Heart left ventricle (tissue), 16 donors: ENCODE results near the gene PTGIS. TPM values are rescaled to one million over a fixed set of nuclear protein-coding genes. Genes with fewer than 3 reads are reported as not detected.

Experiments
- ATAC-seq, 4 donors: fragments of 200-7000 bp; cut with Tn5 transposase; one replicate each; pipeline ENCODE4 v1.9.1; 2020 to 2022; ENCODE audit warnings: moderate library complexity in 4 of 4, mild to moderate bottlenecking in 3 of 4, moderate number of reproducible peaks in 1 of 4
- DNase-seq, 5 donors: peaks; one replicate each; pipeline ENCODE4 v3.0.0-alpha.2; 2020
- H3K27ac ChIP-seq, 12 donors: fragments of 200-600 bp; sonication (generic) in 4 of 12; one replicate each; pipeline versions ENCODE4 v1.5.0 to v1.8.0; 2016 to 2022; ENCODE audit warnings: mild to moderate bottlenecking in 2 of 12
- H3K27me3 ChIP-seq, 9 donors: fragments of 200-600 bp; sonication (generic) in 2 of 9; one replicate each; pipeline versions ENCODE4 v1.5.1 to v1.8.0; 2016 to 2022; ENCODE audit warnings: mild to moderate bottlenecking in 3 of 9
- H3K36me3 ChIP-seq, 9 donors: fragments of 200-600 bp; sonication (generic) in 2 of 9; one replicate each; pipeline versions ENCODE4 v1.5.0 to v1.8.0; 2018 to 2022; ENCODE audit warnings: mild to moderate bottlenecking in 2 of 9
- H3K4me1 ChIP-seq, 12 donors: fragments of 200-600 bp; sonication (generic) in 4 of 12; one replicate each; pipeline versions ENCODE4 v1.5.0 to v1.8.0; 2016 to 2022; ENCODE audit warnings: mild to moderate bottlenecking in 3 of 12
- H3K4me3 ChIP-seq, 12 donors: fragments of 200-600 bp; sonication (generic) in 4 of 12; one replicate each; pipeline versions ENCODE4 v1.5.0 to v1.8.0; 2017 to 2022; ENCODE audit warnings: mild to moderate bottlenecking in 9 of 12, moderate library complexity in 4 of 12
- H3K9me3 ChIP-seq, 12 donors: fragments of 200-600 bp; sonication (generic) in 4 of 12; one replicate each; pipeline versions ENCODE4 v1.5.0 to v1.8.0; 2016 to 2022; ENCODE audit warnings: mild to moderate bottlenecking in 1 of 12
- POLR2A ChIP-seq, 2 donors: fragments of 450-650 bp; IDR thresholded peaks; one replicate each; pipeline ENCODE4 v1.6.1; 2017; ENCODE audit warnings: antibody characterized with exemption in 2 of 2, mild to moderate bottlenecking in 2 of 2, moderate library complexity in 2 of 2
- WGBS, 4 donors: extraction: QIAGEN DNeasy Blood & Tissue Kit in 2 of 4; methylation state at CpG; one replicate each; pipeline versions ENCODE4 v1.1.5 to v1.1.7; 2013 to 2018; 5-methylcytosine and 5-hydroxymethylcytosine counted together
- intact Hi-C, 10 donors: fragments of 100-400 bp; cut with DNase I; formaldehyde crosslinking; loops; one replicate each; pipeline versions ENCODE4 v1.11.1 to v1.14.2; 2022
- polyA plus RNA-seq, 2 donors: library from polyadenylated mRNA; stranded (reverse); fragments of 200-250 nt; gene quantifications; one replicate each; pipeline ENCODE4 v1.2.3, GENCODE V29; 2013
- total RNA-seq, 9 donors: library from RNA; depleted of rRNA in 2 of 9; stranded (reverse); fragments of >200 nt in 2 of 9; fragmentation: NEBNext Ultra II Directional in 3 of 9; extraction: Animal tissue kit (Norgen Biotek cat#: 25700) in 3 of 9; gene quantifications; one replicate each; pipeline versions ENCODE4 v1.1.0 to v1.2.4, GENCODE V29; 2016 to 2023
- TF ChIP-seq, protein P1 (sequence below), 12 donors: fragments of 200-600 bp; sonication (generic) in 4 of 12; IDR thresholded peaks; one replicate each; pipeline versions ENCODE4 v1.5.0 to v1.8.0; 2018 to 2022; ENCODE audit warnings: antibody characterized with exemption in 12 of 12, mild to moderate bottlenecking in 5 of 12
- donor health status: ischemic (EF 13 %, LVEDD 7.1; RV severe dilation, severe dysfunction).
- donor health status: healthy with polysubstance abuse.
- donor health status: DM: no; HTN: yes; CAD: no.
- donor health status: DM: no; HTN: no; CAD: no.
- donor health status: ischemic (EF 25% LVEDD 6.9; RV normal size, moderate dysfunction).
- donor health status: ischemic (EF 25% LVEDD 5.7; RV mildly dilated, moderate dysfunction).
- donor health status: healthy.
- donor health status: DM: yes; HTN: yes; CAD: no.
- donor health status: ischemic (EF 35%, LVEDD 5.7; RV mildly dilated, moderate dysfunction).
- donor health status: nonischemic (EF 11% LVEDD 7.7; RV severe dilation, severe dysfunction).
- donor health status: DM: yes; HTN: yes; CAD: no.
- donor health status: PGD.
- donor health status: ischemic (EF 29% LVEDD 5.4; RV normal size, mild dysfunction).
- donor health status: nonischemic (EF 23%, LVEDD 6.1; RV moderate dilation, normal function).

Gene PTGIS
- total and polyA plus RNA-seq, 11 donors, result 5.3 to 95.2 (median 20.1) TPM

DNA sequence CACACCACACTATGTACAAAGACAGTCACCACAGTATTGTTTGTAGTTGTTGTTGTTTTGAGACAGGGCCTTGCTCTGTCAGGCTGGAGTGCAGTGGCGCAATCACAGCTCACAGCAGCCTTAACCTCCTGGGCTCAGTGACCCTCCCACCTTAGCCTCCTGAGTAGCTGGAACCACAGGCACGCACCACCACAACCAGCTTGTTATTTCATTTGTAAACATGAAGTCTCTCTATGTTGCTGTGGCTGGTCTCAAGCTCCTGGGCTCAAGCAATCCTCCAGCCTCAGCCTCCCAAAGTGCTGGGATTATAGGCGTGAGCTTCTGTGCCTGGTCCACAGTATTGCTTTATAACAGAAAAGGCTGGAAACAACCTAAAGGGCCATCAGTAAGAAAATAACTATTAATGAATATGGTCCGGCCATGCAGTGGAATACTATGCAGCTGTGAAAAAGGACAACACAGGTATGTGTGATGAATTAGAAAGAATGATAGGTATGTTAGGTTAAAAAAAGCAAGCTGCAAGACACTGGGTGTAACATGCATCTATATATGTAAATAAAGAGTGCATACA, 30.0 kb upstream of the PTGIS start:
- intact Hi-C loops, result loop anchor here in 2 of 10 donors (2.0 to 5.0 kb wide), 2 partner anchors 36 to 47 kb away; no protein-coding TSS in a partner anchor
- DNase-seq, result no peak
- 88 to 99% (median 98%) methylated on average over 4 of the region's 4 CpGs for WGBS, 4 donors

GRCh38 chr20:49595811-49596561, 28.0 kb upstream of the PTGIS start:
- H3K4me3 ChIP-seq, result no peak overlapping the region
- no peaks in the 10 kb centered on the region for H3K27me3 ChIP-seq
- intact Hi-C loops, result loop anchor here in 2 of 10 donors (2.0 to 5.0 kb wide), 2 partner anchors 34 to 45 kb away; no protein-coding TSS in a partner anchor
- peaks cover 0 to 51% (median 27%) of the 10 kb centered on the region in 12 donors for H3K4me1 ChIP-seq
- WGBS, 4 donors, result 66 to 75% (median 73%) methylated on average over 7 to 15 of the region's 15 CpGs
- ATAC-seq (peak in 2 of 4 donors; percentile 23 to 25), DNase-seq (peak in 2 of 5 donors; percentile 41 to 56)
- H3K36me3 ChIP-seq, result no peaks in the 10 kb centered on the region
- TF ChIP-seq, protein P1, sequence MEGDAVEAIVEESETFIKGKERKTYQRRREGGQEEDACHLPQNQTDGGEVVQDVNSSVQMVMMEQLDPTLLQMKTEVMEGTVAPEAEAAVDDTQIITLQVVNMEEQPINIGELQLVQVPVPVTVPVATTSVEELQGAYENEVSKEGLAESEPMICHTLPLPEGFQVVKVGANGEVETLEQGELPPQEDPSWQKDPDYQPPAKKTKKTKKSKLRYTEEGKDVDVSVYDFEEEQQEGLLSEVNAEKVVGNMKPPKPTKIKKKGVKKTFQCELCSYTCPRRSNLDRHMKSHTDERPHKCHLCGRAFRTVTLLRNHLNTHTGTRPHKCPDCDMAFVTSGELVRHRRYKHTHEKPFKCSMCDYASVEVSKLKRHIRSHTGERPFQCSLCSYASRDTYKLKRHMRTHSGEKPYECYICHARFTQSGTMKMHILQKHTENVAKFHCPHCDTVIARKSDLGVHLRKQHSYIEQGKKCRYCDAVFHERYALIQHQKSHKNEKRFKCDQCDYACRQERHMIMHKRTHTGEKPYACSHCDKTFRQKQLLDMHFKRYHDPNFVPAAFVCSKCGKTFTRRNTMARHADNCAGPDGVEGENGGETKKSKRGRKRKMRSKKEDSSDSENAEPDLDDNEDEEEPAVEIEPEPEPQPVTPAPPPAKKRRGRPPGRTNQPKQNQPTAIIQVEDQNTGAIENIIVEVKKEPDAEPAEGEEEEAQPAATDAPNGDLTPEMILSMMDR (IDR thresholded peaks at IDR 0.05), result no peak
- no peak for TF ChIP-seq POLR2A (IDR thresholded peaks at IDR 0.05)
- H3K9me3 ChIP-seq, result peaks cover 0 to 4% (median 0%) of the 10 kb centered on the region in 12 donors
- peak overlapping the region in 8 of 12 donors; percentile 23 to 87 (median 77) for H3K27ac ChIP-seq

More for the DNA sequence above, 30.0 kb upstream of the PTGIS start:
- ATAC-seq, result no peak
- no peaks in the 10 kb centered on the region for H3K36me3 ChIP-seq
- no peak overlapping the region for H3K27ac ChIP-seq
- H3K27me3 ChIP-seq, result no peaks in the 10 kb centered on the region
- H3K9me3 ChIP-seq, result peaks cover 0 to 4% (median 0%) of the 10 kb centered on the region in 12 donors
- no peak overlapping the region for H3K4me3 ChIP-seq
- peaks cover 0 to 43% (median 22%) of the 10 kb centered on the region in 12 donors for H3K4me1 ChIP-seq
- TF ChIP-seq POLR2A (IDR thresholded peaks at IDR 0.05), result no peak
- TF ChIP-seq, protein P1 (IDR thresholded peaks at IDR 0.05), result no peak

- peak in 1 of 5 donors; percentile 14 for DNase-seq
- peak overlapping the region in 6 of 12 donors; percentile 76 to 87 (median 78) for H3K27ac ChIP-seq
These were observed 27.4 kb upstream of the PTGIS start for GRCh38 chr20:49595346-49595745.

More at GRCh38 chr20:49595346-49595745, 27.4 kb upstream of the PTGIS start:
- intact Hi-C loops, result loop anchor here in 1 of 10 donors (5.0 kb wide), 1 partner anchor 33 kb away; no protein-coding TSS in a partner anchor
- Histone ChIP-seq H3K27me3 (no peaks in the 10 kb centered on the region), H3K4me3 (peak overlapping the region in 1 of 12 donors; percentile 17), H3K36me3 (no peaks in the 10 kb centered on the region), H3K4me1 (peaks cover 0 to 58% (median 32%) of the 10 kb centered on the region in 12 donors), H3K9me3 (peaks cover 0 to 4% (median 0%) of the 10 kb centered on the region in 12 donors)
- no peak for TF ChIP-seq POLR2A (IDR thresholded peaks at IDR 0.05)
- TF ChIP-seq, protein P1 (IDR thresholded peaks at IDR 0.05), result no peak
- ATAC-seq, result no peak
- WGBS, 4 donors, result 82 to 90% (median 86%) methylated on average over 10 of the region's 10 CpGs
